GM19397 (cell line): ENCODE measurements around the gene TIGAR.

Experiments used
- ATAC-seq: cut with Tn5 transposase; IDR thresholded peaks from one replicate; pipeline ENCODE4 v1.9.1; 2021; ENCODE audit warnings: mild to moderate bottlenecking, moderate library complexity; ENCODE audit not compliant: unreplicated experiment

The TIGAR gene

GRCh38 chr12:4320853-4321701, at the start of gene TIGAR:
TIGAR (plus strand) TSS chr12:4321213; CDS start chr12:4321272, 59 bp downstream.
- ATAC-seq, result peak; percentile 95

GRCh38 chr12:4271717-4272423, 49.1 kb upstream of the TIGAR start:
- peak; percentile 32 for ATAC-seq

GRCh38 chr12:4272424-4273272, 48.4 kb upstream of the TIGAR start:
- peak; percentile 3 for ATAC-seq

- no peak for ATAC-seq
Observed at GRCh38 chr12:4273273-4273651, 47.8 kb upstream of the TIGAR start.

GRCh38 chr12:4273652-4274395, 47.2 kb upstream of the TIGAR start, which contains the start of gene CCND2:
CCND2 (plus strand) TSS chr12:4273762; CDS start chr12:4274041, 279 bp downstream.
- peak; percentile 22 for ATAC-seq

- no peak for ATAC-seq
Observed at GRCh38 chr12:4274396-4275015, 46.5 kb upstream of the TIGAR start.

GRCh38 chr12:4275016-4275869, 45.8 kb upstream of the TIGAR start:
- ATAC-seq, result no peak

- ATAC-seq, result no peak
Observed at GRCh38 chr12:4275870-4276301, 45.1 kb upstream of the TIGAR start.

GRCh38 chr12:4276524-4277204, 44.3 kb upstream of the TIGAR start:
- ATAC-seq, result no peak

- no peak for ATAC-seq
Observed at GRCh38 chr12:4277205-4277543, 43.8 kb upstream of the TIGAR start.

- ATAC-seq, result no peak
Observed at GRCh38 chr12:4277857-4278256, 43.2 kb upstream of the TIGAR start.

- ATAC-seq, result no peak
Observed at GRCh38 chr12:4278329-4279197, 42.5 kb upstream of the TIGAR start.

GRCh38 chr12:4279198-4279690, 41.8 kb upstream of the TIGAR start:
- no peak for ATAC-seq

GRCh38 chr12:4280351-4281163, 40.5 kb upstream of the TIGAR start:
- no peak for ATAC-seq

GRCh38 chr12:4281173-4281654, 39.8 kb upstream of the TIGAR start:
- no peak for ATAC-seq

GRCh38 chr12:4282103-4282891, 38.7 kb upstream of the TIGAR start:
- no peak for ATAC-seq
